HG03025 (cell line): ENCODE measurements around the gene CAMKMT.

Source experiments
- ATAC-seq: cut with Tn5 transposase; IDR thresholded peaks from one replicate; pipeline ENCODE4 v1.9.1; 2021; ENCODE audit warnings: mild to moderate bottlenecking, moderate library complexity; ENCODE audit not compliant: unreplicated experiment, low FRiP score

CAMKMT gene

GRCh38 chr2:44632931-44633689 is 271.4 kb downstream of the CAMKMT start:
- no peak for ATAC-seq

- no peak for ATAC-seq
Measured at GRCh38 chr2:44635725-44636124, 274.0 kb downstream of the CAMKMT start.

GRCh38 chr2:44638649-44639048 is 276.9 kb downstream of the CAMKMT start:
- ATAC-seq: no peak

GRCh38 chr2:44639399-44639798 is 277.7 kb downstream of the CAMKMT start:
- ATAC-seq: no peak

GRCh38 chr2:44642123-44642857 is 280.5 kb downstream of the CAMKMT start:
- no peak for ATAC-seq

GRCh38 chr2:44645937-44646336 is 284.2 kb downstream of the CAMKMT start:
- ATAC-seq: no peak

GRCh38 chr2:44649381-44649780 is 287.6 kb downstream of the CAMKMT start:
- no peak for ATAC-seq

GRCh38 chr2:44650796-44651195 is 289.0 kb downstream of the CAMKMT start:
- no peak for ATAC-seq

GRCh38 chr2:44651974-44652373 is 290.2 kb downstream of the CAMKMT start:
- ATAC-seq: no peak

- ATAC-seq: no peak
Measured at GRCh38 chr2:44652701-44653100, 291.0 kb downstream of the CAMKMT start.

GRCh38 chr2:44655401-44655864 is 293.7 kb downstream of the CAMKMT start:
- ATAC-seq: no peak

GRCh38 chr2:44656460-44656859 is 294.7 kb downstream of the CAMKMT start:
- ATAC-seq: no peak

GRCh38 chr2:44663471-44664073 is 301.8 kb downstream of the CAMKMT start:
- no peak for ATAC-seq

- no peak for ATAC-seq
Measured at GRCh38 chr2:44668336-44668735, 306.6 kb downstream of the CAMKMT start.

- ATAC-seq: no peak
Measured at GRCh38 chr2:44671276-44671675, 309.5 kb downstream of the CAMKMT start.

- no peak for ATAC-seq
Measured at GRCh38 chr2:44671916-44672315, 310.2 kb downstream of the CAMKMT start.

GRCh38 chr2:44672431-44672830 is 310.7 kb downstream of the CAMKMT start:
- ATAC-seq: no peak

- no peak for ATAC-seq
Measured at GRCh38 chr2:44674473-44675284, 312.9 kb downstream of the CAMKMT start.

- ATAC-seq: no peak
Measured at GRCh38 chr2:44676379-44676778, 314.6 kb downstream of the CAMKMT start.

- ATAC-seq: no peak
Measured at GRCh38 chr2:44679584-44679983, 317.8 kb downstream of the CAMKMT start.

- no peak for ATAC-seq
Measured at GRCh38 chr2:44679990-44680389, 318.2 kb downstream of the CAMKMT start.
